SK-N-SH treated with all-trans-retinoic acid at 6 μM for 48 hours (cell line): Measurements from ENCODE around the gene CCDC190.

Source experiments
- PATZ1 ChIP-seq: fragments of 250-450 bp; sonication (Bioruptor Pico); IDR thresholded peaks from 2 replicates; pipeline ENCODE4 v1.8.0; 2020; ENCODE audit warnings: mild to moderate bottlenecking, moderate library complexity, borderline replicate concordance
- ZC3H10 ChIP-seq: fragments of 250-450 bp; sonication (Bioruptor Pico); IDR thresholded peaks from 2 replicates; pipeline ENCODE4 v1.5.1; 2021; ENCODE audit warnings: mild to moderate bottlenecking, moderate library complexity
- ZNF8 ChIP-seq: fragments of 450-650 bp; formaldehyde crosslinking; IDR thresholded peaks from 2 replicates; pipeline ENCODE4 v1.5.0; 2020; ENCODE audit warnings: mild to moderate bottlenecking, moderate library complexity

- TF ChIP-seq PATZ1 (CRISPR knock-in tag) (no peak), ZC3H10 (no peak), ZNF8 (CRISPR knock-in tag) (no peak)
These were observed 45.5 kb upstream of the CCDC190 start for GRCh38 chr1:162906485-162906884.
